Keratinocyte (primary cell): ENCODE data around the gene CD300C. TPM values are rescaled to one million over a fixed set of nuclear protein-coding genes. Genes with fewer than 3 reads are reported as not detected.

Source experiments
- DNase-seq: peaks from one replicate; pipeline ENCODE4 v3.0.0-alpha.2; 2011; ENCODE audit warnings: low read depth, missing footprints, low spot score
- FAIRE-seq: peaks from 2 replicates; lab custom pipeline; 2011; peaks lifted over from hg19 to GRCh38; lab: Jason Lieb, UNC
- H2AFZ ChIP-seq: 2 replicates; pipeline ENCODE4 v1.6.0; 2012; ENCODE audit warnings: low read length, control low read depth, inconsistent platforms; ENCODE audit not compliant: control insufficient read depth
- H3K27ac ChIP-seq: 2 replicates; pipeline ENCODE4 v1.5.1; 2011; ENCODE audit warnings: low read length; ENCODE audit not compliant: control insufficient read depth, insufficient read depth
- H3K27me3 ChIP-seq: 3 replicates; pipeline ENCODE4 v1.6.0; 2011; ENCODE audit warnings: low read length; ENCODE audit not compliant: control insufficient read depth, insufficient read depth; ENCODE audit errors: extremely low read depth
- H3K36me3 ChIP-seq, 2 experiments: 2 replicates in 1 of 2; 3 replicates in 1 of 2; pipeline ENCODE4 v1.5.1; 2011; ENCODE audit warnings: low read length in 2 of 2, mild to moderate bottlenecking in 1 of 2; ENCODE audit not compliant: control insufficient read depth in 2 of 2, insufficient read depth in 2 of 2; ENCODE audit errors: extremely low read depth in 1 of 2
- H3K4me1 ChIP-seq: 3 replicates; pipeline ENCODE4 v1.5.1; 2011; ENCODE audit warnings: low read length; ENCODE audit not compliant: control insufficient read depth, insufficient read depth; ENCODE audit errors: extremely low read depth
- H3K4me2 ChIP-seq: 3 replicates; pipeline ENCODE4 v1.6.0; 2011; ENCODE audit warnings: low read depth, low read length; ENCODE audit not compliant: control insufficient read depth, insufficient read depth; ENCODE audit errors: extremely low read depth
- H3K4me3 ChIP-seq, 3 experiments: fragments of 200-600 bp in 1 of 3; sonication (generic) in 1 of 3; 2 replicates in 2 of 3; 3 replicates in 1 of 3; pipeline ENCODE4 v1.5.1; 2011 to 2016; ENCODE audit warnings: low read length in 3 of 3, mild to moderate bottlenecking in 3 of 3, control low read depth in 2 of 3, inconsistent platforms in 1 of 3, low read depth in 1 of 3, mixed read lengths in 1 of 3, mixed run types in 1 of 3, moderate library complexity in 1 of 3; ENCODE audit not compliant: control insufficient read depth in 2 of 3, insufficient read depth in 2 of 3; ENCODE audit errors: extremely low read depth in 1 of 3
- H3K79me2 ChIP-seq: 2 replicates; pipeline ENCODE4 v1.6.0; 2012; ENCODE audit warnings: low read length; ENCODE audit not compliant: control insufficient read depth, insufficient read depth
- H3K9ac ChIP-seq: 3 replicates; pipeline ENCODE4 v1.6.0; 2011; ENCODE audit warnings: low read length; ENCODE audit not compliant: control insufficient read depth, insufficient read depth; ENCODE audit errors: extremely low read depth
- H3K9me1 ChIP-seq: 3 replicates; pipeline ENCODE4 v1.6.0; 2011; ENCODE audit warnings: low read length; ENCODE audit not compliant: control insufficient read depth, insufficient read depth; ENCODE audit errors: extremely low read depth
- H3K9me3 ChIP-seq: 2 replicates; pipeline ENCODE4 v1.5.1; 2012; ENCODE audit warnings: low read depth, low read length; ENCODE audit not compliant: control insufficient read depth
- H4K20me1 ChIP-seq: 3 replicates; pipeline ENCODE4 v1.6.0; 2011; ENCODE audit warnings: low read length; ENCODE audit not compliant: control insufficient read depth, insufficient read depth; ENCODE audit errors: extremely low read depth
- EZH2 ChIP-seq: IDR thresholded peaks from one replicate; pipeline ENCODE4 v1.6.1; 2012; ENCODE audit warnings: inconsistent platforms, mild to moderate bottlenecking, low read length, moderate library complexity
- dilution Hi-C: fragments of 300-500 bp; cut with MboI; formaldehyde crosslinking; loops from one replicate; pipeline ENCODE4 v1.7.0; 2020; ENCODE audit warnings: low sequenced_read_pairs; ENCODE audit not compliant: extremely low pct_ligation_motif_present
- polyA minus RNA-seq, 3 experiments: library from RNA; depleted of rRNA, polyadenylated mRNA; stranded (reverse); fragments of >200 nt; gene quantifications; 1 replicate in 1 of 3; 2 replicates in 1 of 3; 3 replicates in 1 of 3; pipeline ENCODE4 v1.2.3, GENCODE V29; 2011
- polyA plus RNA-seq, 5 experiments: library from polyadenylated mRNA; depleted of rRNA in 3 of 5; stranded (reverse) in 3 of 5; stranded (forward) in 1 of 5; unstranded in 1 of 5; fragments of >200 nt; gene quantifications; 1 replicate in 1 of 5; 2 replicates in 3 of 5; 3 replicates in 1 of 5; pipeline versions ENCODE4 v1.2.1 to v1.2.3, GENCODE V29; 2011 to 2012; ENCODE audit warnings: missing spikeins in 2 of 5, low read depth in 1 of 5, low replicate concordance in 1 of 5
- TF ChIP-seq, protein P1 (sequence below), 3 experiments: IDR thresholded peaks in 1 of 3; conservative IDR thresholded peaks in 1 of 3; optimal IDR thresholded peaks in 1 of 3; 2 replicates in 2 of 3; 3 replicates in 1 of 3; pipeline versions ENCODE3 to v1.5.1; 2011; ENCODE audit warnings: low read length in 3 of 3, mild to moderate bottlenecking in 3 of 3, moderate library complexity in 2 of 3, control low read depth in 1 of 3, inconsistent platforms in 1 of 3; ENCODE audit not compliant: insufficient read depth in 2 of 3; ENCODE audit errors: extremely low read depth in 1 of 3

CD300C gene
- polyA plus RNA-seq (not detected in 3 replicates), polyA minus RNA-seq (not detected in 3 replicates)
- not detected for polyA plus RNA-seq (2011; ENCODE audit: low read depth)
- not detected in 2 replicates for polyA plus RNA-seq (2011; cell fraction: cytosol; rRNA removed)
- polyA plus RNA-seq (2011; cell fraction: nucleus; rRNA removed), result not detected in 2 replicates
- not detected in 2 replicates for polyA plus RNA-seq (2012; ENCODE audit: low replicate concordance)
- polyA minus RNA-seq (2011; cell fraction: cytosol; rRNA and poly(A)+ RNA removed), result not detected
- not detected in 2 replicates for polyA minus RNA-seq (2011; cell fraction: nucleus; rRNA and poly(A)+ RNA removed)

DNA sequence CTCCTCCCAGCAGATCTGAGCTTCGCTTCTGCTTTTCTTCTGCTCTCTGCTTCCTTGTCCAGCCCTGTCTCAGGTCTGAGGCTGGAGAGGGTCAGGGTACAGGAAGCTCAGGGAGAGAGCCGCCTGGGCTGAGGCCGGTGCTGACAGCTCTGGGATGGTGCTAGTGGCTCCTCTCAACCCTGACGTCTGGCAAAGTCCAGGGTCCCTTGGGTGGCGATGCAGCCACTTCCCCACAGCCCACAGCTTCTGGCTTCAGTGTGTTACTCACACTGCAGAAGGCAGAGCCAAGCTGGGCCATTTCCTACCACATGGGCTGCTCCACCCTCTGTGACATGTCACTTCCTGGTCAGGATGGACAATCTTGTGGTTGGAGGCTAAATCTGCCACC, at the start of gene CD300C:
CD300C (minus strand) TSS at position 273 of the 388 bp plus-strand sequence. CDS start 333 bp downstream, outside the sequence.
- H4K20me1 ChIP-seq, result no peaks in the 10 kb centered on the region

DNA sequence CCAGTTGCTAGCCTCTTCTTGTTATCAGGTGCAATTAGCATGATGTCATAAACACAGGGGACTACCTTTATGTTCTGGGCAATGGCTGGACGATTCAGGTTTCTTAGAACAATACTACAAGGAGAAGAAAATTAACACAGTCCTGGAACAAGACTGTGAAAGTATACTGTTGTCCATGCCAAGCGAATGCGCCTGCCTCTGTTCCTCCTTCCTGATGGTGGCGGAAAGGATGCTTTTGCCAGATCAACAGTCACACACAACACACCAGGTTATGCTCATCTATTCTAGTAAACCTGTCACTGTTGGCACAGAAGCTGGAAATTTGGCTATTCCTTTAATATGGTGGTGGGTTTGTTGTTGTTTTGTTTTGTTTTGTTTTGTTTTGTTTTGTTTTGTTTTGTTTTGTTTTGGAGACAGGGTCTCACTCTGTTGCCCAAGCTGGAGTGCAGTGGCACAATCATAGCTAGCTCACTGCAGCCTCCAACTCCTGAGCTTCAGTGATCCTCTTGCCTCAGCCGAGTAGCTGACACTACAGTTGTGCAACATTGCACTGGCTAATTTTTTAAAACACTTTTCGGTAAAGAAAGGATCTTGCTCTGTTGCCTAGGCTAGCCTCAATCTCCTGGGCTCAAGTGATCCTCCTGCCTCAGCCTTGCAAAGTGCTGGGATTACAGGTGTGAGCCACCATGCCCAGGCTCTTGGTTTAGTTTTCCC, 49.3 kb upstream of the CD300C start:
- Histone ChIP-seq H3K9ac (no peak overlapping the region), H3K4me1 (peaks cover 13% of the 10 kb centered on the region), H3K9me3 (no peaks in the 10 kb centered on the region), H4K20me1 (no peaks in the 10 kb centered on the region), H2AFZ (no peak overlapping the region), H3K36me3 (no peaks in the 10 kb centered on the region), H3K79me2 (no peaks in the 10 kb centered on the region), H3K4me2 (no peak overlapping the region), H3K27ac (no peak overlapping the region), H3K4me3 (no peak overlapping the region), H3K9me1 (no peaks in the 10 kb centered on the region), H3K27me3 (no peaks in the 10 kb centered on the region)
- TF ChIP-seq, protein P1, sequence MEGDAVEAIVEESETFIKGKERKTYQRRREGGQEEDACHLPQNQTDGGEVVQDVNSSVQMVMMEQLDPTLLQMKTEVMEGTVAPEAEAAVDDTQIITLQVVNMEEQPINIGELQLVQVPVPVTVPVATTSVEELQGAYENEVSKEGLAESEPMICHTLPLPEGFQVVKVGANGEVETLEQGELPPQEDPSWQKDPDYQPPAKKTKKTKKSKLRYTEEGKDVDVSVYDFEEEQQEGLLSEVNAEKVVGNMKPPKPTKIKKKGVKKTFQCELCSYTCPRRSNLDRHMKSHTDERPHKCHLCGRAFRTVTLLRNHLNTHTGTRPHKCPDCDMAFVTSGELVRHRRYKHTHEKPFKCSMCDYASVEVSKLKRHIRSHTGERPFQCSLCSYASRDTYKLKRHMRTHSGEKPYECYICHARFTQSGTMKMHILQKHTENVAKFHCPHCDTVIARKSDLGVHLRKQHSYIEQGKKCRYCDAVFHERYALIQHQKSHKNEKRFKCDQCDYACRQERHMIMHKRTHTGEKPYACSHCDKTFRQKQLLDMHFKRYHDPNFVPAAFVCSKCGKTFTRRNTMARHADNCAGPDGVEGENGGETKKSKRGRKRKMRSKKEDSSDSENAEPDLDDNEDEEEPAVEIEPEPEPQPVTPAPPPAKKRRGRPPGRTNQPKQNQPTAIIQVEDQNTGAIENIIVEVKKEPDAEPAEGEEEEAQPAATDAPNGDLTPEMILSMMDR (optimal IDR thresholded peaks at IDR 0.05 in 1 of 3, IDR thresholded peaks at IDR 0.05 in 1 of 3, conservative IDR thresholded peaks at IDR 0.05 in 1 of 3; ENCODE audit: extremely low read depth in 1 of 3, insufficient read depth in 2 of 3, low read length in 3 of 3), result no peak
- TF ChIP-seq EZH2, result no peak
- FAIRE-seq, result no peak
- DNase-seq, result no peak
- dilution Hi-C loops, result no loop called here

More for the DNA sequence above, at the start of gene CD300C:
- no peaks in the 10 kb centered on the region for H3K36me3 ChIP-seq
- H3K9ac ChIP-seq, result no peak within 1 kb of the TSS
- H2AFZ ChIP-seq, result no peak within 1 kb of the TSS
- TF ChIP-seq, protein P1 (optimal IDR thresholded peaks at IDR 0.05 in 1 of 3, IDR thresholded peaks at IDR 0.05 in 1 of 3, conservative IDR thresholded peaks at IDR 0.05 in 1 of 3; ENCODE audit: extremely low read depth in 1 of 3, insufficient read depth in 2 of 3, low read length in 3 of 3), result no peak
- TF ChIP-seq EZH2, result no peak
- H3K4me3 ChIP-seq, result no peak within 1 kb of the TSS
- no peaks in the 10 kb centered on the region for H3K79me2 ChIP-seq
- DNase-seq (no peak), FAIRE-seq (no peak)
- no peak within 1 kb of the TSS for H3K27ac ChIP-seq
- dilution Hi-C loops, result no loop called here
- H3K4me1 ChIP-seq, result peaks cover 6% of the 10 kb centered on the region
- no peak within 1 kb of the TSS for H3K4me2 ChIP-seq
- H3K9me3 ChIP-seq, result no peaks in the 10 kb centered on the region
- H3K27me3 ChIP-seq, result peaks cover 9% of the 10 kb centered on the region
- H3K9me1 ChIP-seq, result no peaks in the 10 kb centered on the region
